Stimulated activated naive B cell treated with anti-CD40 and anti-IgM and Interleukin-4, amounts not matched to agents 10 μg/mL and 1 μg/mL and 100 μg/mL, for 72 hours (primary cell): ENCODE measurements around the gene IL36A.

Source experiments
- ATAC-seq, 2 donors: fragments of 150-1000 bp; cut with Tn5 transposase; replicated peaks; 2 replicates each; pipeline ENCODE4 v1.10.0; 2021; ENCODE audit warnings: moderate library complexity in 1 of 2
- DNase-seq: peaks from one replicate; pipeline ENCODE4 v3.0.0; 2021
- H3K27ac Mint-ChIP-seq: one replicate; pipeline ENCODE4 v1.8.0; 2022; ENCODE audit warnings: mild to moderate bottlenecking, mixed read lengths
- H3K27me3 Mint-ChIP-seq, 2 donors: one replicate each; pipeline ENCODE4 v1.8.0; 2022; ENCODE audit warnings: mixed read lengths in 2 of 2
- H3K36me3 Mint-ChIP-seq, 2 donors: one replicate each; pipeline ENCODE4 v1.8.0; 2022; ENCODE audit warnings: mixed read lengths in 2 of 2, mild to moderate bottlenecking in 1 of 2
- H3K4me1 Mint-ChIP-seq, 2 donors: one replicate each; pipeline ENCODE4 v1.8.0; 2022; ENCODE audit warnings: mixed read lengths in 2 of 2, mild to moderate bottlenecking in 1 of 2
- H3K4me3 Mint-ChIP-seq, 2 donors: one replicate each; pipeline ENCODE4 v1.8.0; 2022; ENCODE audit warnings: mild to moderate bottlenecking in 2 of 2, mixed read lengths in 2 of 2, moderate library complexity in 1 of 2
- H3K9me3 Mint-ChIP-seq, 2 donors: one replicate each; pipeline ENCODE4 v1.8.0; 2022; ENCODE audit warnings: mixed read lengths in 2 of 2, mild to moderate bottlenecking in 1 of 2

The IL36A gene

GRCh38 chr2:112989611-112990010 lies 15.6 kb upstream of the IL36A start:
- Mint-ChIP-seq H3K36me3 (peaks cover 0 to 12% of the 10 kb centered on the region in 2 donors), H3K27ac (no peak overlapping the region), H3K4me3 (no peak overlapping the region), H3K27me3 (peaks cover 8 to 22% of the 10 kb centered on the region in 2 donors), H3K4me1 (no peaks in the 10 kb centered on the region), H3K9me3 (peaks cover 19 to 28% of the 10 kb centered on the region in 2 donors)
- DNase-seq (no peak), ATAC-seq (no peak)

GRCh38 chr2:112993831-112994230 lies 11.4 kb upstream of the IL36A start:
- Mint-ChIP-seq H3K4me1 (peaks cover 0 to 5% of the 10 kb centered on the region in 2 donors), H3K27me3 (peaks cover 13 to 23% of the 10 kb centered on the region in 2 donors), H3K27ac (no peak overlapping the region), H3K4me3 (no peak overlapping the region), H3K36me3 (peaks cover 0 to 12% of the 10 kb centered on the region in 2 donors), H3K9me3 (peaks cover 17 to 24% of the 10 kb centered on the region in 2 donors)
- no peak for ATAC-seq
- no peak for DNase-seq

GRCh38 chr2:112994648-112995047 lies 10.6 kb upstream of the IL36A start:
- Mint-ChIP-seq H3K27ac (no peak overlapping the region), H3K4me3 (no peak overlapping the region)

GRCh38 chr2:112995346-112995920 lies 9.8 kb upstream of the IL36A start:
- ATAC-seq (no peak), DNase-seq (no peak)
- H3K4me1 Mint-ChIP-seq, result peaks cover 0 to 5% of the 10 kb centered on the region in 2 donors
- H3K27ac Mint-ChIP-seq, result no peak overlapping the region
- H3K36me3 Mint-ChIP-seq, result peaks cover 0 to 9% of the 10 kb centered on the region in 2 donors
- H3K27me3 Mint-ChIP-seq, result peaks cover 16 to 26% of the 10 kb centered on the region in 2 donors
- H3K4me3 Mint-ChIP-seq, result no peak overlapping the region
- H3K9me3 Mint-ChIP-seq, result peaks cover 18 to 24% of the 10 kb centered on the region in 2 donors

More at GRCh38 chr2:112994648-112995047, 10.6 kb upstream of the IL36A start:
- peaks cover 0 to 12% of the 10 kb centered on the region in 2 donors for H3K36me3 Mint-ChIP-seq
- peaks cover 16 to 29% of the 10 kb centered on the region in 2 donors for H3K27me3 Mint-ChIP-seq
- no peak for ATAC-seq
- peaks cover 0 to 5% of the 10 kb centered on the region in 2 donors for H3K4me1 Mint-ChIP-seq
- DNase-seq, result no peak
- peaks cover 17 to 24% of the 10 kb centered on the region in 2 donors for H3K9me3 Mint-ChIP-seq

- Mint-ChIP-seq H3K4me1 (peaks cover 0 to 5% of the 10 kb centered on the region in 2 donors), H3K9me3 (peaks cover 27 to 28% of the 10 kb centered on the region in 2 donors)
- peak in 1 of 2 donors; percentile 47 for ATAC-seq
These were observed 8.6 kb upstream of the IL36A start for GRCh38 chr2:112996635-112997034.

GRCh38 chr2:112997151-112997550 lies 8.1 kb upstream of the IL36A start:
- DNase-seq (no peak), ATAC-seq (no peak)
- Mint-ChIP-seq H3K4me3 (no peak overlapping the region), H3K27me3 (peaks cover 27 to 32% of the 10 kb centered on the region in 2 donors), H3K4me1 (peaks cover 0 to 5% of the 10 kb centered on the region in 2 donors), H3K27ac (no peak overlapping the region), H3K9me3 (peaks cover 25 to 27% of the 10 kb centered on the region in 2 donors), H3K36me3 (peaks cover 4 to 15% of the 10 kb centered on the region in 2 donors)

More at GRCh38 chr2:112996635-112997034, 8.6 kb upstream of the IL36A start:
- Mint-ChIP-seq H3K4me3 (no peak overlapping the region), H3K27ac (peak overlapping the region; percentile 47), H3K36me3 (peaks cover 4 to 17% of the 10 kb centered on the region in 2 donors), H3K27me3 (peaks cover 26 to 34% of the 10 kb centered on the region in 2 donors)
- DNase-seq, result no peak

GRCh38 chr2:113000436-113000835 lies 4.8 kb upstream of the IL36A start:
- Mint-ChIP-seq H3K27me3 (peaks cover 20 to 34% of the 10 kb centered on the region in 2 donors), H3K4me1 (peaks cover 0 to 5% of the 10 kb centered on the region in 2 donors), H3K36me3 (peaks cover 4 to 8% of the 10 kb centered on the region in 2 donors), H3K4me3 (no peak overlapping the region), H3K9me3 (peaks cover 14 to 18% of the 10 kb centered on the region in 2 donors), H3K27ac (no peak overlapping the region)
- DNase-seq (no peak), ATAC-seq (no peak)

- H3K4me1 Mint-ChIP-seq, result no peaks in the 10 kb centered on the region
- H3K4me3 Mint-ChIP-seq, result no peak overlapping the region
- ATAC-seq (no peak), DNase-seq (no peak)
- H3K27ac Mint-ChIP-seq, result no peak overlapping the region
- H3K27me3 Mint-ChIP-seq, result peaks cover 24 to 39% of the 10 kb centered on the region in 2 donors
- H3K36me3 Mint-ChIP-seq, result peaks cover 4 to 8% of the 10 kb centered on the region in 2 donors
- H3K9me3 Mint-ChIP-seq, result peaks cover 14 to 18% of the 10 kb centered on the region in 2 donors
These were observed 2.6 kb upstream of the IL36A start for GRCh38 chr2:113002677-113003076.

- Mint-ChIP-seq H3K9me3 (peaks cover 0 to 1% of the 10 kb centered on the region in 2 donors), H3K27ac (no peak overlapping the region), H3K4me3 (no peak overlapping the region), H3K27me3 (peaks cover 22 to 39% of the 10 kb centered on the region in 2 donors), H3K4me1 (no peaks in the 10 kb centered on the region), H3K36me3 (no peaks in the 10 kb centered on the region)
- ATAC-seq (no peak), DNase-seq (no peak)
These were observed 2.0 kb downstream of the IL36A start for GRCh38 chr2:113007250-113007649.

- H3K4me1 Mint-ChIP-seq, result no peaks in the 10 kb centered on the region
- peaks cover 29 to 50% of the 10 kb centered on the region in 2 donors for H3K27me3 Mint-ChIP-seq
- H3K4me3 Mint-ChIP-seq, result no peak overlapping the region
- H3K36me3 Mint-ChIP-seq, result no peaks in the 10 kb centered on the region
- DNase-seq (no peak), ATAC-seq (peak in 1 of 2 donors; percentile 31)
- no peak overlapping the region for H3K27ac Mint-ChIP-seq
- peaks cover 0 to 1% of the 10 kb centered on the region in 2 donors for H3K9me3 Mint-ChIP-seq
These were observed 4.4 kb downstream of the IL36A start for GRCh38 chr2:113009622-113010021.

- Mint-ChIP-seq H3K36me3 (no peaks in the 10 kb centered on the region), H3K4me3 (no peak overlapping the region), H3K27me3 (peaks cover 34 to 50% of the 10 kb centered on the region in 2 donors)
These were observed 4.8 kb downstream of the IL36A start for GRCh38 chr2:113010088-113010487.

GRCh38 chr2:113011108-113011507 lies 5.8 kb downstream of the IL36A start:
- Mint-ChIP-seq H3K36me3 (no peaks in the 10 kb centered on the region), H3K27ac (no peak overlapping the region), H3K4me1 (no peaks in the 10 kb centered on the region), H3K4me3 (no peak overlapping the region), H3K9me3 (peaks cover 0 to 1% of the 10 kb centered on the region in 2 donors), H3K27me3 (peaks cover 31 to 41% of the 10 kb centered on the region in 2 donors)
- DNase-seq (no peak), ATAC-seq (no peak)

More at GRCh38 chr2:113010088-113010487, 4.8 kb downstream of the IL36A start:
- Mint-ChIP-seq H3K4me1 (no peaks in the 10 kb centered on the region), H3K27ac (no peak overlapping the region), H3K9me3 (peaks cover 0 to 1% of the 10 kb centered on the region in 2 donors)
- ATAC-seq, result no peak
- no peak for DNase-seq

GRCh38 chr2:113012436-113013335 lies 7.4 kb downstream of the IL36A start:
- Mint-ChIP-seq H3K36me3 (no peaks in the 10 kb centered on the region), H3K27ac (no peak overlapping the region), H3K4me1 (no peaks in the 10 kb centered on the region), H3K9me3 (peaks cover 0 to 1% of the 10 kb centered on the region in 2 donors), H3K27me3 (peaks cover 43 to 55% of the 10 kb centered on the region in 2 donors), H3K4me3 (no peak overlapping the region)
- DNase-seq (no peak), ATAC-seq (no peak)

- peaks cover 1 to 2% of the 10 kb centered on the region in 2 donors for H3K9me3 Mint-ChIP-seq
These were observed 8.0 kb downstream of the IL36A start for GRCh38 chr2:113013336-113013661.

More at GRCh38 chr2:113013336-113013661, 8.0 kb downstream of the IL36A start:
- Mint-ChIP-seq H3K4me1 (no peaks in the 10 kb centered on the region), H3K36me3 (peaks cover 0 to under 1% of the 10 kb centered on the region in 2 donors), H3K27me3 (peaks cover 49 to 61% of the 10 kb centered on the region in 2 donors), H3K27ac (no peak overlapping the region), H3K4me3 (no peak overlapping the region)
- DNase-seq (no peak), ATAC-seq (no peak)
